ENCODE measurements around the gene UBA3.

- TF ChIP-seq CTCF (IDR thresholded peaks at IDR 0.05) (no peak), POLR2AphosphoS5 (IDR thresholded peaks at IDR 0.05) (no peak), POLR2A (IDR thresholded peaks at IDR 0.05) (no peak)
These were observed 21.8 kb downstream of the UBA3 start for GRCh38 chr3:69058180-69058946.
